Measurements from ENCODE around the gene PTPRU. TPM values are rescaled to one million over a fixed set of nuclear protein-coding genes. Genes with fewer than 3 reads are reported as not detected.

PTPRU gene
- total RNA-seq, 4 donors from 2014 or later = 5.6 to 9.7 (median 7.4) TPM

DNA sequence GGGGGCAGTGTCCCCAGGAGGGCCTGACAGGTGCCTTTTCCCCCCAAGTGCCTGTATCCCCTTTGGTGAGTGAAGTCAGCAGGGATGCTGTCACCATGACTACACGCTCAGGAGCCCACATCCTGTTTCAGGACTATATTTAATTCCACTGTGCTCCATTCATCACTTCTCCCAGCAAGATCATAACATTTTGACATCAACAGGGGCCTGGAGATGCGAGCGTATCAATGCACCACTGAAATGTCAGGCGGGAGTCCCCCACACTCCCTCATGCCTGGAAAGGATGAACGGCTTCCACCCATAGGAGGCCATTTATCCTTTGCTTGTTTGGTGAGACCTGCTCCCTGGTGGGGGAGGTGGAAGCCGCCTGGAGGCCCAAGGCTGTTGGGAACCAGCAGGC, 119.1 kb downstream of the PTPRU start:
- no peaks in the 10 kb centered on the region for H3K9me3 ChIP-seq
- H3K4me1 ChIP-seq = no peaks in the 10 kb centered on the region
- peaks cover 10% of the 10 kb centered on the region for H3K27me3 ChIP-seq
- 71% methylated on average over 6 of the region's 6 CpGs; no CpG with 5 or more reads in 1 of the 2 donors for WGBS, 2 donors (ENCODE audit: low coverage in 1 of 2)
- DNase-seq = no peak
- H3K27ac ChIP-seq = no peak overlapping the region
- in situ Hi-C loops (cut with MboI; ENCODE audit: low pct_ligation_motif_present in 1 of 4, low pct_unique_long_range_greater_than_20kb in 1 of 4, low sequenced_read_pairs in 3 of 4) = no loop called here
- H3K36me3 ChIP-seq = no peaks in the 10 kb centered on the region
- TF ChIP-seq EP300 (IDR thresholded peaks at IDR 0.05; ENCODE audit: low read depth) = no peak
- no peak for TF ChIP-seq POLR2A (IDR thresholded peaks at IDR 0.05)
- TF ChIP-seq, protein P1, sequence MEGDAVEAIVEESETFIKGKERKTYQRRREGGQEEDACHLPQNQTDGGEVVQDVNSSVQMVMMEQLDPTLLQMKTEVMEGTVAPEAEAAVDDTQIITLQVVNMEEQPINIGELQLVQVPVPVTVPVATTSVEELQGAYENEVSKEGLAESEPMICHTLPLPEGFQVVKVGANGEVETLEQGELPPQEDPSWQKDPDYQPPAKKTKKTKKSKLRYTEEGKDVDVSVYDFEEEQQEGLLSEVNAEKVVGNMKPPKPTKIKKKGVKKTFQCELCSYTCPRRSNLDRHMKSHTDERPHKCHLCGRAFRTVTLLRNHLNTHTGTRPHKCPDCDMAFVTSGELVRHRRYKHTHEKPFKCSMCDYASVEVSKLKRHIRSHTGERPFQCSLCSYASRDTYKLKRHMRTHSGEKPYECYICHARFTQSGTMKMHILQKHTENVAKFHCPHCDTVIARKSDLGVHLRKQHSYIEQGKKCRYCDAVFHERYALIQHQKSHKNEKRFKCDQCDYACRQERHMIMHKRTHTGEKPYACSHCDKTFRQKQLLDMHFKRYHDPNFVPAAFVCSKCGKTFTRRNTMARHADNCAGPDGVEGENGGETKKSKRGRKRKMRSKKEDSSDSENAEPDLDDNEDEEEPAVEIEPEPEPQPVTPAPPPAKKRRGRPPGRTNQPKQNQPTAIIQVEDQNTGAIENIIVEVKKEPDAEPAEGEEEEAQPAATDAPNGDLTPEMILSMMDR (IDR thresholded peaks at IDR 0.05) = no peak
- TF ChIP-seq POLR2AphosphoS5 (IDR thresholded peaks at IDR 0.05) = no peak
- no peak overlapping the region for H3K4me3 ChIP-seq
- intact Hi-C loops (cut with DNase I; ENCODE audit: low total_unique reads) = no loop called here

DNA sequence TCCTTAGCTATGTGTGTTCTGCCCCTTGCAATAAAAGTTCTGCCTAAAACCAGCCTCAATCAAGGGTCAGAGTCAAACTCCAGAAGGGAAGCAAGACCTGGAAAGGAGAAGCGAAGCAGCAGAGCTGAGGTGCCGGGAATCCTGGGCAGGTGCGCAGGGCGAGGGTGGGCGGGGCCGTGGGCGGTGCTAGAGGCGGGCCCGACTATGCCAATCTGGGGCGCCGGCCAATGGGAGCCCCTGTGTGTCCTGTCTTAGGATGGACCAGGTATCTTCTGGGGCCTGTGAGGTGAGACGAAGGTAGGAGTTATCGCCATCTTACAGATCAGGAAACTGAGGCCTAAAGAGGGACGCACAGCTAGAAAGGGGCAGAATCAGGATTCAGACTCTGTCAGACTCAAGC, 120.3 kb downstream of the PTPRU start:
- intact Hi-C loops (cut with DNase I; ENCODE audit: low total_unique reads) = no loop called here
- Histone ChIP-seq H3K27ac (no peak overlapping the region), H3K27me3 (peaks cover 18% of the 10 kb centered on the region), H3K4me1 (no peaks in the 10 kb centered on the region), H3K4me3 (no peak overlapping the region), H3K36me3 (no peaks in the 10 kb centered on the region), H3K9me3 (no peaks in the 10 kb centered on the region)
- TF ChIP-seq, protein P1 (IDR thresholded peaks at IDR 0.05) = no peak
- no peak for TF ChIP-seq POLR2AphosphoS5 (IDR thresholded peaks at IDR 0.05)
- no peak for TF ChIP-seq EP300 (IDR thresholded peaks at IDR 0.05; ENCODE audit: low read depth)
- TF ChIP-seq POLR2A (IDR thresholded peaks at IDR 0.05) = no peak
- WGBS, 2 donors (ENCODE audit: low coverage in 1 of 2) = 50 to 64% methylated on average over 11 to 14 of the region's 14 CpGs
- in situ Hi-C loops (cut with MboI; ENCODE audit: low pct_ligation_motif_present in 1 of 4, low pct_unique_long_range_greater_than_20kb in 1 of 4, low sequenced_read_pairs in 3 of 4) = no loop called here
- DNase-seq = peak; percentile 21

DNA sequence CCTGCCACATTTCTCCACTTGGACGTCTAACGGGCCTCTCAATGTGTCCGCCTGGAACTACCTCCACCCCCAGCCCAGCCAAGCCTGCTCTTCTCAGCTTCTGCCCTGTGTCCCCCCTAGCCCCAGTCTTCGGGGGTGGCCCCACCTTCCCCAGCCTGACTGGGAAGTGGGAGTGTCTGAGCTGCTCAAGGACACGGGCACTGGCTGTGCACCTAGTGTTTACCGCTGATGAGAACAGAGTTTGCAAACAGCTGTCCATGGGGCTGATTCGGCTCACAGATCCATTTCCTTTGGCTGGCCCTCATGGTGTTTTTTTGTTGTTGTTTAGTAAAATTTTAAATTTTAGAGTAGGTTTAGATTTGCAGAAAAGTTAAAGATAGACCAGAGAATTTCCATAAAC, 121.1 kb downstream of the PTPRU start:
- Histone ChIP-seq H3K27ac (no peak overlapping the region), H3K4me3 (no peak overlapping the region), H3K4me1 (no peaks in the 10 kb centered on the region), H3K9me3 (no peaks in the 10 kb centered on the region), H3K27me3 (peaks cover 15% of the 10 kb centered on the region), H3K36me3 (no peaks in the 10 kb centered on the region)
- WGBS, 2 donors (ENCODE audit: low coverage in 1 of 2) = 63% methylated on average over 2 to 7 of the region's 7 CpGs
- in situ Hi-C loops (cut with MboI; ENCODE audit: low pct_ligation_motif_present in 1 of 4, low pct_unique_long_range_greater_than_20kb in 1 of 4, low sequenced_read_pairs in 3 of 4) (no loop called here), intact Hi-C loops (cut with DNase I; ENCODE audit: low total_unique reads) (no loop called here)
- no peak for DNase-seq
- TF ChIP-seq POLR2AphosphoS5 (IDR thresholded peaks at IDR 0.05) (no peak), EP300 (IDR thresholded peaks at IDR 0.05; ENCODE audit: low read depth) (no peak), POLR2A (IDR thresholded peaks at IDR 0.05) (no peak)
- TF ChIP-seq, protein P1 (IDR thresholded peaks at IDR 0.05) = no peak

DNA sequence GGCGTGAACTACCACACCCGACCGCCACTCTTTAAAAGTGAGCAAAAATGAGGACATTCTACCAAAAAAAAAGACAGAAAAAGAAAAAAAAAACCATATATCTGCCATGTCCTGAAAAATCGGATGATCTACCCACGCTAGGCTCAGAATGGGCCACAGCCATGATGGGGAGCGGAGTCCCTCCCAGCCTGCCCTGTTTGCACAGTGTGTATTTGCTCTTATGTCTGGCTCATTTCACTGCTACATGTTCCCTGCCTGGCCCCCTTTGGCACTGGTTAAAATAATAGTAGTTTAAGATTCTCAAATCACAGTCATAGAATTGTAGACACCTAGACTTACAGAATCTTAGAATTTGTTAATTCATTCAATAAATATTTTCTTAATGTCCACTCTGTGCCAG, 121.9 kb downstream of the PTPRU start:
- in situ Hi-C loops (cut with MboI; ENCODE audit: low pct_ligation_motif_present in 1 of 4, low pct_unique_long_range_greater_than_20kb in 1 of 4, low sequenced_read_pairs in 3 of 4) (no loop called here), intact Hi-C loops (cut with DNase I; ENCODE audit: low total_unique reads) (no loop called here)
- Histone ChIP-seq H3K9me3 (no peaks in the 10 kb centered on the region), H3K27ac (no peak overlapping the region), H3K4me1 (no peaks in the 10 kb centered on the region), H3K4me3 (no peak overlapping the region), H3K27me3 (peaks cover 15% of the 10 kb centered on the region), H3K36me3 (no peaks in the 10 kb centered on the region)
- DNase-seq = no peak
- TF ChIP-seq POLR2A (IDR thresholded peaks at IDR 0.05) (no peak), EP300 (IDR thresholded peaks at IDR 0.05; ENCODE audit: low read depth) (no peak), POLR2AphosphoS5 (IDR thresholded peaks at IDR 0.05) (no peak)
- TF ChIP-seq, protein P1 (IDR thresholded peaks at IDR 0.05) = no peak
- WGBS, 2 donors (ENCODE audit: low coverage in 1 of 2) = 84% methylated on average over 6 of the region's 6 CpGs; no CpG with 5 or more reads in 1 of the 2 donors

Data from transverse colon (tissue), 4 donors.